ENCODE data around the gene TAF11L11.
"Not testable (repeated sequence)": the region's sequence is repeated elsewhere in the genome, so short reads cannot be mapped to it uniquely, and the experiment has no call there.

The TAF11L11 gene

DNA sequence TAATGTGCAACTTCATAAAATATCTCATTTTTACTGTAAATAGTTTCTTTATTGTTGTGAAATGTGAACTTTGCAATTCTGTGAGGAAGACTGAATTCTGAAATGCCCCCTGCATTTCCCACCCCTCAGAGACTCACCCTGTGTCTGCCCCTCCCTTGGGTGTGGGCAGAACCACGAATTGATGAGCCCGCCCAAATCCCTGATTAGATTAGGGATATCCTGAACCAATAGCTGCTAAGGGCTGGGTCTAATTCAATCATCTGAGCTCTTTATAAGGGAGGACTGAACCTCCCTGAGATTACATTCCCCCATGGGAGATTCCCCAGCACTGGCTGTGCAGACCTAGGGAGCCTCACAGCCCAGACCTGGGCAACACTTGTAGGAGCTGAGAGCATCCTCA lies 6.1 kb downstream of the TAF11L11 start, which contains the start of gene TAF11L12:
TAF11L12 (plus strand) TSS at position 301 of the 400 bp plus-strand sequence.
- not testable (repeated sequence) for H3K4me1 ChIP-seq (ENCODE audit: low read length); H3F3A ChIP-seq (ENCODE audit: insufficient read depth, low read length); H4K20me1 ChIP-seq (ENCODE audit: insufficient read depth, low read length); H3K4me2 ChIP-seq (ENCODE audit: low read depth, low read length); H3K36me3 ChIP-seq (replicated peaks; ENCODE audit: insufficient read depth, low read length); H3K27me3 ChIP-seq (replicated peaks; ENCODE audit: insufficient read depth, low read length); H3K27ac ChIP-seq (ENCODE audit: low read length); H3K9ac ChIP-seq (ENCODE audit: low read length); H2AFZ ChIP-seq (ENCODE audit: low read length); H3K4me3 ChIP-seq (ENCODE audit: low read length); H3K79me2 ChIP-seq (ENCODE audit: low read length); H3K9me3 ChIP-seq (replicated peaks; ENCODE audit: insufficient read depth, low read length); H3K9me2 ChIP-seq (replicated peaks; ENCODE audit: insufficient read depth, low read length); DNase-seq

DNA sequence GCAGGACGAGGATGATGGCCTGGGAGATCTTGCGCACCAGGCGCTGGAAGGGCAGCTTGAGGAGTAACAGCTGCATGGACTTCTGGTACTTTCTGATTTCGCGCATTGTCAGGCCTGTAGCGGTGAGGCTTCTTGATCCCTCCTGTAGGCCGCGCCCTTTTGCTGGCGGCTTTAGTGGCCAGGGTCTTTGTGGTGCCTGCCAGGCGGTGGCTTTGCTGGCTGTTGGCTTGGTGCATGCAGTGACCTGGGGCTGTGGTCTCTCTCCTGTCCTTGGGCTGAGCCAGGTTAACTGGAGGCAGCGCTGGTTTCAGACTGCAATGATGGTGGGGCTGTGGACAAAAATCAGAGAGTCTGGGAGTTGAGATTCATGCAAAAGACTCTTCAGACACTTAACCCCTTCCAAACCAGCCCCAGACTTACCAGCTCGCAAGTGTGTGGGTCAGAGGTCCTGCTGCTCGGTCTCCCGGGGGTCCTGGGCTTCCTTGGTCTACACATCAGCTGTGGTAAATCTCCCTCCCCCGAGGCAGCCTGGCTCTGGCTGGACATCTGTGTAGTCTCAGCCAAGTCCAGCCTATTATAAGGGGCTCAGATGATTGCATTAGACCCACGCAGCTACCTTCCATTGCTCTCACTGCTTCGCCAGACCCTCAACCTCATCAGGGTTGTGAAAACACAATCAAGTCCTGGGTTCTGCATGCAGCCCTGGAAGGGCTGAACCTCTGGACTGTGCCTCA lies 11.1 kb downstream of the TAF11L11 start:
- H3K36me3 ChIP-seq (replicated peaks; ENCODE audit: insufficient read depth, low read length) = no peaks in the 10 kb centered on the region
- no peaks in the 10 kb centered on the region for H3K79me2 ChIP-seq (ENCODE audit: low read length)
- no peak overlapping the region for H3K27ac ChIP-seq (ENCODE audit: low read length)
- no peak overlapping the region for H3K4me3 ChIP-seq (ENCODE audit: low read length)
- no peak overlapping the region for H3K4me2 ChIP-seq (ENCODE audit: low read depth, low read length)
- no peaks in the 10 kb centered on the region for H3K4me1 ChIP-seq (ENCODE audit: low read length)
- TF ChIP-seq, protein P1, sequence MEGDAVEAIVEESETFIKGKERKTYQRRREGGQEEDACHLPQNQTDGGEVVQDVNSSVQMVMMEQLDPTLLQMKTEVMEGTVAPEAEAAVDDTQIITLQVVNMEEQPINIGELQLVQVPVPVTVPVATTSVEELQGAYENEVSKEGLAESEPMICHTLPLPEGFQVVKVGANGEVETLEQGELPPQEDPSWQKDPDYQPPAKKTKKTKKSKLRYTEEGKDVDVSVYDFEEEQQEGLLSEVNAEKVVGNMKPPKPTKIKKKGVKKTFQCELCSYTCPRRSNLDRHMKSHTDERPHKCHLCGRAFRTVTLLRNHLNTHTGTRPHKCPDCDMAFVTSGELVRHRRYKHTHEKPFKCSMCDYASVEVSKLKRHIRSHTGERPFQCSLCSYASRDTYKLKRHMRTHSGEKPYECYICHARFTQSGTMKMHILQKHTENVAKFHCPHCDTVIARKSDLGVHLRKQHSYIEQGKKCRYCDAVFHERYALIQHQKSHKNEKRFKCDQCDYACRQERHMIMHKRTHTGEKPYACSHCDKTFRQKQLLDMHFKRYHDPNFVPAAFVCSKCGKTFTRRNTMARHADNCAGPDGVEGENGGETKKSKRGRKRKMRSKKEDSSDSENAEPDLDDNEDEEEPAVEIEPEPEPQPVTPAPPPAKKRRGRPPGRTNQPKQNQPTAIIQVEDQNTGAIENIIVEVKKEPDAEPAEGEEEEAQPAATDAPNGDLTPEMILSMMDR (IDR thresholded peaks at IDR 0.05; ENCODE audit: low read length) = no peak
- no peak for TF ChIP-seq EZH2phosphoT487 (IDR thresholded peaks at IDR 0.05; ENCODE audit: low read length)
- TF ChIP-seq EZH2 (optimal IDR thresholded peaks at IDR 0.05; ENCODE audit: low read depth, low read length) = no peak
- no peak overlapping the region for H3K9ac ChIP-seq (ENCODE audit: low read length)
- no peak for DNase-seq
- no peaks in the 10 kb centered on the region for H3K9me2 ChIP-seq (replicated peaks; ENCODE audit: insufficient read depth, low read length)
- no peak overlapping the region for H2AFZ ChIP-seq (ENCODE audit: low read length)
- H3K9me3 ChIP-seq (replicated peaks; ENCODE audit: insufficient read depth, low read length) = no peaks in the 10 kb centered on the region
- no peaks in the 10 kb centered on the region for H3K27me3 ChIP-seq (replicated peaks; ENCODE audit: insufficient read depth, low read length)
- no peaks in the 10 kb centered on the region for H3F3A ChIP-seq (ENCODE audit: insufficient read depth, low read length)
- no peaks in the 10 kb centered on the region for H4K20me1 ChIP-seq (ENCODE audit: insufficient read depth, low read length)

DNA sequence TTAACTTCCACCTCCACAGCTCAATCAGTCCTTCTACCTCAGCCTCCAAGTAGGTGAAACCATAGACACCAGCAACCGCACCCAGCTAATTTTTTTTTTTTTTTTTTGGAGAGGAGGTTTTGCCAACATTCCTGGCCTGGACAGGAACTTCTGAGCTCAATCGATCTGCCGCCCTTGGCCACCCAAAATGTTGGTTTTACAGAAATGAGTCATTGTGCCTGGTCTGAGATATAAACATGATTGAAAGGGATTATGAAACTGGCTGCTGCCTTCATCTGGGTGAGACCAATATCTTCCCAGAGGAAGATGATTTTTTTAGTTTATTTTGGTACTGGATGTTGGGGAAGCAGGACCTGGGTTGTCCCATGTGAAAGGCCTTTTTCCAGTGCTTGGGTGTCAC lies 15.4 kb downstream of the TAF11L11 start:
- TF ChIP-seq, protein P1 (IDR thresholded peaks at IDR 0.05; ENCODE audit: low read length) = no peak
- TF ChIP-seq EZH2 (optimal IDR thresholded peaks at IDR 0.05; ENCODE audit: low read depth, low read length) (no peak), EZH2phosphoT487 (IDR thresholded peaks at IDR 0.05; ENCODE audit: low read length) (no peak)
- Histone ChIP-seq H2AFZ (ENCODE audit: low read length) (no peak overlapping the region), H3K27me3 (replicated peaks; ENCODE audit: insufficient read depth, low read length) (no peaks in the 10 kb centered on the region), H4K20me1 (ENCODE audit: insufficient read depth, low read length) (no peaks in the 10 kb centered on the region), H3K36me3 (replicated peaks; ENCODE audit: insufficient read depth, low read length) (no peaks in the 10 kb centered on the region), H3K4me2 (ENCODE audit: low read depth, low read length) (no peak overlapping the region), H3K9me3 (replicated peaks; ENCODE audit: insufficient read depth, low read length) (no peaks in the 10 kb centered on the region), H3K4me1 (ENCODE audit: low read length) (no peaks in the 10 kb centered on the region), H3K9ac (ENCODE audit: low read length) (no peak overlapping the region), H3K79me2 (ENCODE audit: low read length) (no peaks in the 10 kb centered on the region), H3K4me3 (ENCODE audit: low read length) (no peak overlapping the region), H3K9me2 (replicated peaks; ENCODE audit: insufficient read depth, low read length) (no peaks in the 10 kb centered on the region), H3K27ac (ENCODE audit: low read length) (no peak overlapping the region), H3F3A (ENCODE audit: insufficient read depth, low read length) (no peaks in the 10 kb centered on the region)
- no peak for DNase-seq

DNA sequence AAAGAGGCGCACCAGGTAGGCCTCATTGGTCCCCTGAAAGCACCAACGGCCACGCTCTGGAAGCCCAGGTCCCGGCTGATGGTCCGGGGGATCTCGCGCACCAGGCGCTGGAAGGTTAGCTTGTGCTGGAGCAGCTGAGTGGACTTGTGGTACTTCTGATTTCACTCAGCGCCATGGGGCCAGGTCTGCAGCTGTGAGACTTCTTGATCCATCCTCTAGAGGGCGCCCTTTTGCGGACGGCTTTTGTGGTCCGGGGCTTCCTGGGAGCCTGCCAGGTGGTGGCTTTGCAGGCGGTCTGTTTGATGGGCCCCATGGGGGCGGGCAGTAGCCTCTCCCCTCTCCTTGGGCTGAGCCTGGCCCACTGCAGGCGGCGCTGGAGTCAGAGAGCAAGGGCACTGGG lies 16.6 kb downstream of the TAF11L11 start:
- H3K79me2 ChIP-seq (ENCODE audit: low read length) = no peaks in the 10 kb centered on the region
- H3K36me3 ChIP-seq (replicated peaks; ENCODE audit: insufficient read depth, low read length) = no peaks in the 10 kb centered on the region
- no peaks in the 10 kb centered on the region for H3K9me3 ChIP-seq (replicated peaks; ENCODE audit: insufficient read depth, low read length)
- H3K4me2 ChIP-seq (ENCODE audit: low read depth, low read length) = no peak overlapping the region
- no peaks in the 10 kb centered on the region for H3F3A ChIP-seq (ENCODE audit: insufficient read depth, low read length)
- H3K4me1 ChIP-seq (ENCODE audit: low read length) = no peaks in the 10 kb centered on the region
- no peak overlapping the region for H2AFZ ChIP-seq (ENCODE audit: low read length)
- H3K27me3 ChIP-seq (replicated peaks; ENCODE audit: insufficient read depth, low read length) = no peaks in the 10 kb centered on the region
- H4K20me1 ChIP-seq (ENCODE audit: insufficient read depth, low read length) = no peaks in the 10 kb centered on the region
- no peak overlapping the region for H3K4me3 ChIP-seq (ENCODE audit: low read length)
- H3K9me2 ChIP-seq (replicated peaks; ENCODE audit: insufficient read depth, low read length) = no peaks in the 10 kb centered on the region
- no peak for DNase-seq
- no peak overlapping the region for H3K27ac ChIP-seq (ENCODE audit: low read length)
- H3K9ac ChIP-seq (ENCODE audit: low read length) = no peak overlapping the region
- no peak for TF ChIP-seq EZH2phosphoT487 (IDR thresholded peaks at IDR 0.05; ENCODE audit: low read length)
- TF ChIP-seq, protein P1 (IDR thresholded peaks at IDR 0.05; ENCODE audit: low read length) = 0 out of 2 replicates have a peak, but pooled peaks have one; percentile 9
